ENCODE data around the gene VEGFD.
"Not testable (repeated sequence)": the region's sequence is repeated elsewhere in the genome, so short reads cannot be mapped to it uniquely, and the experiment has no call there.

Gene VEGFD

DNA sequence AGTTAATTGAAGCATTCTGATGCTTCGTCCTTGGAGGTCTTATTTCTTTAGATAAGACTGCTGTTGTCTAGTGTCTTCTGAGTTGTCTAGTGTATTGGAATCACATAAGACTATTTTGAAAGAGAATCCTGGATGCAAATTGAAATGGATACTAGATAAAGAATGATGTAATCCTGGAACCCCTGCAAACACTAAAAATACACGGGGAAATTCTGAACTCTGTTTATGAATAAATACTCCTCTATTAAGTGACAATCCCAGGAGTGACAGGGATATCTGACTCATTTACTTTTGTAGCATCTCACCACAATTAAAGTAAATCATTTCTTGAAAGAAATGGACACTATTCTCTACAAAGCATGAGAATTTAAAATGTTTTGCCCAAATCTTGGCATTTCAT lies 69.7 kb downstream of the VEGFD start:
- H3K4me3 ChIP-seq (ENCODE audit: low read depth, low read length): no peak overlapping the region

DNA sequence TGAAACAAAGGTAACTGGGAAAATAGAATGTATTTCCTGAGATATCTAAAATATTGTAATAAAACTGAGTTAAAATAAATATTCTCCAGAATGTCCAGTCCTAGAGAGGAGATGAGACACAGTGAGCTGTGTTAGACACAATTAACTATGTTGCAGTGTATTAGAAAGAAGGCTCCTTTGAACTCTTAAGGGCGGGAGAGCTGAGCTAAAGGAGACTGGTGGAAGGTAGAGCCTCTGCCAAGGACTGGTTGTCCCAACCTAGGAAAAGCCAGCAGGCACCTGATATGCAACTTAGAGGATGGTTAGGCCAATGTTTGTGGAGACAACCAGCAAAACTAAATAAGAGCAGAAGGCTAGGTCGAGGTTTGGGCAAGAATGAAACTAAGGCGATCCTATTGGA lies 73.1 kb downstream of the VEGFD start:
- no peak overlapping the region for H3K4me3 ChIP-seq (ENCODE audit: low read depth, low read length)

DNA sequence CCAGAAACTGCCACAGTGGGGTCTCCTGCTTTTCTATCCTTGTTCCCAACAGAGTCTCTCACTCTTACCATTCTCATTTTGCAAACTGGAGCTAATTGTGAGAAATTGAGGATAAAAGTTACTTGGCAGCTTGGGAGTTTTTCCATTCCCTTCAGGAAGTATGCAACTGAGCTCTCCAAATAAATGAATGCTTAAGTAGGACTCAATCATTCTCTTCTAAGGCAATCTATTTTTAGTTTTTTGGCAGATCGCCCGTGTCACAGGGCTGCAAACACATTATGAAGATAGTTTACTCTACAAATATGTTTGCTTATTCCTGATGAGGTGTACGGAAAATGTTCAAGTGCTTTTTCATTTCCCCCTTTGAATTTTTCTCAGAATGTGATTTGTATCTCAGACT lies 74.1 kb downstream of the VEGFD start:
- H3K4me3 ChIP-seq (ENCODE audit: low read depth, low read length): no peak overlapping the region

DNA sequence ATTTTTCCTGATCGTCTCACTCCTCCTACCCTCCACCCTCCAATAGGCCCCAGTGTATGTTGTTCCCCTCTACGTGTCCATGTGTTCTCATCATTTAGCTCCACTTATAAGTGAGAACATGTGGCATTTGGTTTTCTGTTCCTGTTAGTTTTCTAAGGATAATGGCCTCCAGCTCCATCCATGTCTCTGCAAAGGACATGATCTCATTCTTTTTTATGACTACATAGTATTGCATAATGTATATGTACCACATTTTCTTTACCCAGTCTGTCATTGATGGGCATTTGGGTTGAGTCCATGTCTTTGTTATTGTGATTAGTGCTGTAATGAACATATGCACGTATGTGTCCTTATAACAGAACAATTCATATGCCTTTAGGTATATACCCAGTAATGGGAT lies 78.3 kb downstream of the VEGFD start:
- not testable (repeated sequence) for H3K4me3 ChIP-seq (ENCODE audit: low read depth, low read length)

DNA sequence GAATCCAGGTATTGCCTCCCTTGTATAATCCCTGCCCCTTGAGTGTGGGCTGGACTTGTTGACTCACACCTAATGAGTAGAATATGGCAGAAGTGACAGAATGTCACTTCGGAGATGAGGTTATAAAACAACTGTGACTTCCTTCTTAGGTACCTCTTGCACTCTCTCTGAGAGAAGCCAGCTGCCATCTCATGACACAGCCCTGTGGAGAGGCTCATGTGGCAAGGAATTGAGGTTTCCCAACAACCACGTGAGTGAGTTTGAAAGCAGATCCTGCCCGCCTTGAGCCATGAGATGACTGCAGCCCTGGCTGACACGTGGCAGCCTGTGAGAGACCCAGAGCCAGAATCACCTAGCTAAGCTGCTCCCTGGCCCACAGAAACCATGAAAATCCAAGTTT lies 82.3 kb downstream of the VEGFD start:
- H3K4me3 ChIP-seq (ENCODE audit: low read depth, low read length): no peak overlapping the region

DNA sequence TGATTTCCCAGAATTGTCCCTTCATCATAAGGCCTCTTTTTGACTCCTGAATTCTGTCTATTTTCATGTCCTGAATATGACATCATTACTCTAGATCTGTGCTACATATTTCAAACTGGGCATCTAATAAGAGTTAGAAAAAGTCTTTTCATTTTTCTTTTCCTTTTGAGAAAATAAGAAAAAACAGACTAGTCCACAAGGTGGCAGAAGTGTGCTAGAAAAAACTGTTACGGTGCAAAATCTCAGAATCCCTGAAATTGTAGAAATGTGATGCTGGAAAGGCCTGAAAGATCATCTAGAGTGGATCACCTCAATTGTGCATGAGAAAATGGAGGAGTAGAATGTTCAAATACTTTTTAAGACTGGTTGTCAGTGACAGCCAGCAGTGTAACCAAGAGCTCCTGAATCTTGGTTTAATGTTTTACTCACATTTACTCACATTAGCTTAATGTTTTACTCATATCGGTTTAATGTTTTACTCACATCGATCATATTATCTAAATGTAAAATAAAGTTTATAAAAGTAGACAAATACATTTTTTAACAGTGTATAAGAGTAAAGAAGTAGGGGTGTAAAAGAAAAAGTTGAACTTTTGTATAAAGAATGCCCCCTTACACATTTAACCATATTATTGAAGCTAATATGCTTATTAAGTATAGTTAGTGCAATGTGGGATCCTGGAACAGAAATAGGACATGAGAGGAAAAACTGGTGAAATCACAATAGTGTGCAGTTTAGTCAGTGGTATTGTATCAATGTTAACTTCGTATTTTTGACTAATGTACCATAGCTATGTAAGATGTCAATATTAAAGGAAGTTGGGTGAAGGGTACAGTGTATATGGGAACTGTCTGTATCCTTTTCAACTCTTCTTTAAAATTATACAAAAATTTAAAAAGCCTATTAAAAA lies 84.0 kb downstream of the VEGFD start:
- H3K4me3 ChIP-seq (ENCODE audit: low read depth, low read length): no peak overlapping the region

DNA sequence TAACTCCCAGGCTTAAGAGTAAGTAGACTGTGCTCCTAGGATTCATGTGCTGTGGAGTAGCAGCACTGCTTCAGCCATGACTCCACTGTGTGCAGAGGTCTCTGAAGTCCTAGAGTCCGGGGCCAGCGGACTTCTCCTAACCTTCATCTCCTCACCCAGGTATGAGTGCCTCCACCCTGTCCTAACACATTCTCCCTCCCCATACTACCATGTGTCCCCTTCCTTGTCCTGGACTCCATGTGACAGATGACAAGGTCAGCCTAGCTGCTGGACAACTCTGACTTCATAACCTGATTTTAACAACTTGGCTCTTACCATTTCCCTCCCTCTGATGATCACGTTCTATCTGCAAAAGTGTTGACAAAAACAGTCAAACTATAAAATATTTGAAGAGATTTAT lies 85.4 kb downstream of the VEGFD start:
- no peak overlapping the region for H3K4me3 ChIP-seq (ENCODE audit: low read depth, low read length)

DNA sequence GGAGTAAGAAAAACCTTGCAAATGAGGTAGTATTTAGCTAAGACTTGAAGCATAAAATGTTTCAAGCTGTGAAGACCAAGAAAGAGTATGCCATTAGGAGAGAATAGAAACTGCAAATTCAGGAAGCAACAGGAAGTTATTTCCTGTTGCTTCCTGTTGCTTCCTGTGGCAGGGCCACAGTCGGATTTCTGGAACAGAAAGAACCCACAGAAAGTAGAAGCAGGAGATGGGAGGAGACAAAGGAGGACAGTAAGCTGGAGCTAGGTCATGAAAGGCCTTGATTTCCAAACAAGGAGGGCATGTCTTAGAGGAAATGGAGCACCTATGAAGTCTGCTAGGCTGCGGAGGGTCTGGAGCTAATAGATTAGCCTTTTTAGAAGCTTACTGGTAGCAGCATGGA lies 86.0 kb downstream of the VEGFD start:
- no peak overlapping the region for H3K4me3 ChIP-seq (ENCODE audit: low read depth, low read length)

Measured in iPS-11a (cell line).